Amygdala (tissue), 56 donors: ENCODE measurements around the gene THY1.
A peak's percentile ranks its signal among the peaks of the same experiment; 100 is the strongest.
"Not testable (repeated sequence)": the region's sequence is repeated elsewhere in the genome, so short reads cannot be mapped to it uniquely, and the experiment has no call there.

ENCODE experiments used
- DNase-seq, 56 donors: peaks; one replicate each; lab custom pipeline; 2025; lab: John Stamatoyannopoulos, UW

The THY1 gene

DNA sequence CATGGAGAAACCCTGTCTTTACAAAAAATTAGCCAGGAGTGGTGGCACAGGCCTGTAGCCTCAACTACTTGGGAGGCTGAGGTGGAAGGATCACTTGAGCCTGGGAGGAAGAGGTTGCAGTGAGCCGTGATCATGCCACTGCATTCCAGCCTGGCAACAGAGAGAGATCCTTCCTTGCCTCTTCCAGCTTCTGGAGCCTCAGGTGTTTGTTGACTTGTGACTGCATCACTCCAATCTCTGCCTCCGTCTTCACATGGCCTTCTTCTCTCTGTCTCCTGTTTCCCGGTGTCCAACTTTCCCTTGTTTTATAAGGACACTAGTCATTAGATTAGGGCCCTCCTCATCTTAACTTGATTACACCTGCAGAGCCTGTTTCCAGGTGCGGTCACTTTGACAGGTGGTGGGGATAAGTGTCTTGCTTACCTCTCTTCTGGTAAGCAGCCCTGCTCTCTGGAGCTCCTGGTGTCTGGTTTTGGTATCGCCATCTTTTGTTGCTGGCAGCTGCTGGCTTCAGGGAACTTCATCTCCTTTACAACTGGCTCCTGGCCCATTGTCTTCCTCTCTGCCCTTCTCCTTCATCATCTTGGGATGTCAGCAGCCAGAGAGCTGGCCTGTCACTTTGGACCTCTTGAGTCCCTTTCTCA, 33.2 kb downstream of the THY1 start:
- DNase-seq: no peak

DNA sequence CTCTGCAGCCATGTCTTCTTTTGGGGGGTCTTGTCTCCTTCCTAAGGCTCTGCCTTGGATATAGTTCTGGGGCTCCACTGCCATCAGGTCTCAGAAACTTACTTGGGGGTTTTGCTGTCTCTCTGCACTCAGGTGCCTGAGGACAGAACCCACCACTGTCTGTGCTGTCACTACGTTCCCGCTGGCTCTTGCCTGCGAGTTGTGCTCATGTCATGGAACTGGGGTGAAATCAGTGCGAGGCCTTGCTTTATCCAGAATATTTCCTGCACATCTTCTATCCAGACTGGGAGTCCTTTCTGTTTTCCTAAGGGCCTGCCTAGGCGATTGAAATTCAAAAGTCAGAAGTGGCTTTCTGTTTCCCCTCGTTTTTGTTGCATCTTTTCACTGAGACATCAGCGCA, 34.9 kb downstream of the THY1 start:
- DNase-seq: no peak

DNA sequence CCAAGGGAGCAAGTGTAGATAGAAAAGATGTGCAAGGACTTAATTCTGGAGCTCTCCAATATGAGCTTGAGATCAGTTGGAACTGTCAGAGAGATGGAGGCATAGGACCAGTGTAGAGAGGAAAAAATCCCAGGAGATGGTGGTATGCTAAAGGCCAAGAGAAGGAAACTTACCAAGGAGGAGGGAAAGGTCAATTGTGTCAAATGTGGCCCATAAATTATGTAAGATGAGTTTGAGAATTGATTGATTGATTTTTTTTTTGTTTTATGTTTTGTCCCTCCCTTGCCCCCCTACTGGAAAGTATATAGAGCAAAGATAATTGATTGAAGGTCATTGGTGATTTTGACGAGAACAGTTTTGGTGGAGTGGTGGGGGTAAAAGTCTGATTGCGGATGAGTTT, 38.6 kb downstream of the THY1 start:
- no peak for DNase-seq

DNA sequence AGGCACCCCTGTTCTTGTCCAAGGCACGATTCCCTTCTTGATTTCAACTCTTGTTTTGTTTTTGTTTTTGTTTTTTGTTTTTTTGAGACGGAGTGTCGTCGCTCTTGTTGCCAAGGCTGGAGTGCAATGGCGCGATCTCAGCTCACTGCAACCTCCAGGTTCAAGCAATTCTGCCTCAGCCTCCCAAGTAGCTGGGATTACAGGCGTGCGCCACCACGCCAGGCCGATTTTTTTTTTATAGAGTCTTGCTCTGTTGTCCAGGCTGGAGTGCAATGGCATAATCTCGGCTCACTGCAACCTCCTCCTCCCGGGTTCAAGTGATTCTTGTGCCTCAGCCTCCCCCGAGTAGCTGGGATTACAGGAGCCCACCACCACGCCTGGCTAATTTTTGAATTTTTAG, 40.5 kb downstream of the THY1 start:
- DNase-seq: not testable (repeated sequence)

DNA sequence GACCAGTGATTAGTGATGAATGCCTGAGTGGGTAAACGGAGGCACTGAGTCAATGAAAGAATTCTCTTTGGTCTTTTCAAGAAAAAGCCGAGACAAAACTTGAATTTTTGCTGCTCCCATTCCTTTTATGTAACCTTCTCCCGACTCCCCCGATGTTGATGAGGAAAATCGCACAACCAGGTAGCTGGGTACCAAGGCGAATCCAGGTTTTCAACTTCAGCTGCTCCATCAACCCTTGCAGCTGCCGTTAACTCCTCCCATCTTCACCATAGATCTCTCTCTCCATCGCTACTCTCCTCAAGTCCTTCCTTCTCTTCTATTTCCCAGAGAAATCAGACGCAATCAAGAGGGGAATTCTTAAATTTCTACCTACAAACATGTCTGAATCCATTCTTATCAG, 40.9 kb downstream of the THY1 start:
- DNase-seq: no peak

DNA sequence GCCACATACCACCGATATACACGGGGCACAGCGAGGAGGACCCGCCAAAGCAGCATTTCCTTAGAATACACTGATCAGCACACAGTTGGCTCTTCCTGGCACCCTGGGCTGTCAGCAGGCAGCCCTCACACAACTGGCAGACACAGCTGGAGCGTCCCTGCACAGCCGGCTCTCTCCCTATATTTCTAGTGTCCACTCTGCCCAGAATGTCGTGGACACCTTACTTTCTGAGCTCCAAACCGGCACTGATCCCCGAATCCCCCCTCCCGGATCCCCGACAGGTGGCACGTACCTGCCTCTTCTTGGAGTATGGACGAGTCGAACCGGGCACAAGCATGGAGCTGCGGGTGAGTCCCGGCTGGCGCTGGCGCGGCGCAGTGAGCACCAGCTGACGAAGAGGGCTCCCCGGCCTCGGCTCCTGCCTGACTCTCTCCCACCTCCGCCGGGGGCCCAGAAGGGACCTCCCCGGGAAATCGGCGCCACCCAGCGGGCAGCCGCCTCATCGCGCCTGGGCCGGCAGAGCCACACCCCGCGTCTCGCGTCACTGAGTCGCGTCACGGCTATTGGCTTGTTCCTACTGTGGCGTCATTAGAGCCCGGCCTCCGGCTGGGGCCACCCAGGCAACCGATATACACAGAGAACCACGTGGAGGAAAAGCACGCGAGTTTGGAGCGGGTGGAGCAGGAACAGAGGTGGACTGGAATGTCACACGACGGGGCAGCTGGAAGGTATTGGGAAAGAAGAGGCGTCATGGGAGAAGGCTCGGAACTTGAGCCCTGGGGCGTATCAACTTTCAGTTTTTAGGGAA, 41.6 kb downstream of the THY1 start, which contains the start of gene USP2:
USP2 (minus strand) TSS at position 510 of the 808 bp plus-strand sequence. CDS start 8,210 bp downstream, outside the sequence.
- peak in 55 of 56 donors; percentile 81 to 99 (median 96) for DNase-seq

DNA sequence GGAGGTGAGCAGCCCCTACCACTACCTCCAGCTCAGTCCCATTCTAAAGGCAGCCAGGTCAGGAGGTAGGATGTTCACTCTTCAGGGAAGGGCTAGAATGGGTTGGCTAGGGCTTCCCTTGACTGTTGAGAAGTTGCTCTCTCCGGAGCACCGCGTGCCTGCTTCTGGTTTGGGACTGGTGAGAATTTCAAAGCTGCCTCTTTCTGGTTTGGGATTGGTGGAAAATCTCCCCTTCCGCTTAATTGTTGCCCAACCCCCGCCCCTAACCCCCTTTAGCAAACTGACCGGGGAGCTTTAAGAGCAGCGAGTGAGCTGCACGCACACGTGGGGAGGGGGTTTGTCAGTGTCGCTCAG, 42.2 kb downstream of the THY1 start:
- DNase-seq: no peak

DNA sequence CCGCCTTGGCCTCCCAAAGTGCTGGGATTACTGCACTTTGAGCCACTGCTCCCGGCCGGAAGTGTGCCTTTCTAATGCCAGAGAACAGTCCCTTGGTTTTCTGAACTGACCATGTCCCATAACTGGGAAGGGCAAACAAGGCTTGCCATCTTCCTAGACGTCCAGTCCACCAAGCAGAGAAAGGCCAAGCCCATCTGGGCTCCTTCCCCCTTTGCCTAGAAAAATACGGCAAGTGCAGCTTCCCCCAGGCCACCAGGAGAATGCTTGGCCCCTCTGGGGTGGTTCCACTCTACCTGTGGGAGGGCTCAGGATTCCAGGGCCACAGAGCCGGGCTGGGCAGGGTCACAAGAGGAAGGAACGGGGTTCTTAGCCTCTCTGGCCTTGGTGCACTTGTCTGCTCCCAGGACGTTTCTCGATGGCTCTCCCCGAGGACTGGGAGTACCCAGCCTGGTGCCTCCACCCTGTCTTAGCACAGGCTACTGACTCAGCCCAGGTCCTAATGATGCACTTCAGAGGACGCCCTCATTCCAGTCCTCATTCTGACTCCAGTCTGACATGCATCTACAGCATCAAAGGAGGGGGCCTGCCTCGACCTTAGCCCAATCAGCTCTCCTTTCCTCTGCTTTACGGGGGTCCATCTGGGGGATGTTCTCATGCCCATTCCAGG, 42.7 kb downstream of the THY1 start:
- DNase-seq: no peak

DNA sequence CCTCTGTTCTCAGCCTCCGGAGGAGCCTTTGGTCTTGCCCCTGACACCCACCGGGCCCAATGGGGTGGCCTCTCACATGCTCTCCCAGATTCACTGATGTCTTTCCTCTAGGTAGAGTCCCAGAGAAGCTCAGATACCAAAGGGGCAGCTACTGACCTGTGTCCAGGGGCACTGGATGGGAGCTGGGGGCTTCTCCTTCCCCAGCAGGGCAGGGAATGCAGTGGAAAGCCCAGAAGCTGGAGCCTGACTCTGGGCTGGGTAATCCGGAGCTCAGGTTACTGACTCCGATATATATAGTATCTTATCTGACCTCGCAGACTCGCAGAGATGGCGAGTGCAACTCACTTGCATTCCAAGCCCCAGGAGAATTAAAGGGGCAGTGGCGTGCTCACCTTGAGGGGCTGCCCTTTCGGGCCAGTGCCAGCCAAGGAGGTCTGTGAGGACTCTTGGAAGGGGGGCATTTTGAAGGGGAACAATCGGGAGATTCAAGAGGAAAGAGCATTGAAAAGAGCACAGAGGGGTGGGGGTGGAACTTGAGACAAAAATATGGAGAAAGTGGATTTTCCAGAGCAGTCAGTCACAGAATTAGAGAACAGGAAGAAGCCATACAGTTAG, 44.0 kb downstream of the THY1 start:
- no peak for DNase-seq

DNA sequence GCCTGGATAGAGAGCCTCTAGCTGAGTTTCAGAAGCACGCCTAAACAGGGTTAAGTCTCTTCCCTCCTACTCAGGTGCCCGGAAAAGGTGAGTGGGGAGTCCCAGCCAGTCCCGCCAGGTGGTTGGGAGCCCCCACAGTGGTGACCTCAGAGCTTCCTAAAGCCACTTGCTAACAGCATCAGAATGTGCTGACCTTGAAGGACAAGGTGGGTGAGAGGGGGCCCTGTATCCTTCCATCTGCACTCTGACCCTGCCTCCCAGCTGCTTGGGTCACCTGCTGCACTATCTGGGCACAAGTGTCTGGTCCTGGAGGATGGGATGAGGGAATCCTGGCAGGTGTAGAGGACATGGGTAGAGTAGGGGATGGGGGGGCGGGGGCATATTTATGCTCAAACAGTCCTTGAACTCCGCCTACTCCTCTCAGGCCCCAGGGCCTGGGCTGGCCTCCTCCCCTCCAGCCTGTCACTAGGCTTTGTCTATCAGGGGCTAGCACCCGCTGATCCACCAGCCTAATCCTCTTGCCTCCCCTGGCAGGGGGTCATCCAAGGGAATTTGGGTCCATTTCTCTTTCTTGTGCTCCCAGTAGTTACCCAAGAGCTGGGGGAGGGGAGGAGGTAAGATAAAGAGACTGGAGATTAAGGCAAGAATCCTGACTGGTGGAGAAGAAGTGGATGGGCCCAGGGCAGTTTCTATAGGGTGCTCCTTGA, 44.9 kb downstream of the THY1 start:
- DNase-seq: no peak

DNA sequence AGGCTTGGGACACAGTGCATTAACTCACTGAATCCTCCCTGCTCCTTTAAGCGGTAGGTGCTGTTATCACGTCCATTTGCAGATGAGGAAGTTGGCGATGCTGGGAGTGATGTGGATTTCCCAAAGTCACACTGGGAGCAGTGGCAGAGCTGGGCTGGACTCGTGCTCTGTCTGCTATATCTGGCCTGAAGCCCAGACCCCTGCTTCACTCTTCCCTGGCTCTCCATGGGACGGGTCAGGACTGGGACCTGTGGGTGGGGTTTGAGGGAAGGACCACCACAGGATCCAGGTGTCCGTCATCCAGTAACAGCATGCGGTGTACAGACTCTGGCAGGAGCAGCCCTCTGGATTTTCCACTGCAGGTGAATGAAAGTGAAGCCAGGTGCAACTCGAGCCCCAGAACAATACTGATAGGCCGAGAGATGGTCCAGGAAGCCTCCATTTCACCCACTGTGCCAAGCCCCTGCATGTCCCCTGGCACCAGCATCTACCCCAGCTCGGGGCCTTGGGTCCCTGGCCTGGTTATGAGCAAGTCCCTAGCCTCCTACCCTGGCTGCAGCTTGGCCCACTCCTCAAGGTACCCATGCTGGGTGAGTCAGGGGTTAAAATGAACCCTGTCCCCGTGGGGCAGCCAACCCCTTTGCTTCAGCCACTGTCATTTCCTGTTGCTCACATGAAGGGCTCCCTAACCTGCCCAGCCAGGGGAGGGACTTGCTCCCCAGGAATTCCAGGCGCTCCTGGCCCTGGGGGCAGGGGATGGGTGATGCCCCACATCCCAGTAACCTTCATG, 45.7 kb downstream of the THY1 start:
- peak in 1 of 56 donors; percentile 42 for DNase-seq

DNA sequence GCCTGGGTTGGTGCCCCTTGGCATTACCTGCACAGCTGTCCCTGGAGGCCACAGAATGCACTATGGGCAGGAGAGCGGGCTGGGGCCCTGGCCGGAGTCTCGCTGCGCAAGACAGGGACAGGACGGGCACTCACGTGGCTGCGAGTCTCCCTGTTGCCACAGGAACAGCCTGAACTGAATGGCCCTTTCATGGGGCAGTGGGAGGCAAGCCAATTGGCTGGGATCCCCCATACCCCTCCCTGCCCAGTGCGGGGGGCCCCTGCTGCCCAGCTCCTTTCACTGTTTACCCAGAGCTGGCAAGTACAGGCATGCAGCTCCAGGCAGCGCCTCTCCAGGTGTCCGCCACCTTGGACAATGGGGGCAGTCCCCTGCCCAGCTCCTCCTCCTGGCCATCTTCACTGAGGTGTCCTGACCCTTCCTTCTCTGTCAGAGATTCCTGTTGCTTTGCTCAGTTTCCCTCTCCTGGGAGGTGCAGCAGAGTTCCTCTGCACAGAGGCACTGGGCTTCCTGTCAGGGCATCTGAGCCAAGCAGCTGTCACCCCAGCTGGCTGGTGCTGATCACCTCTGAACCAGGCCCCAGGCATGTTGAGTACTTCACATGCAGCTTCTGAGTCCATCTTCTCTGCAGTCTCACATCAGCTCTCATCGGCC, 46.6 kb downstream of the THY1 start:
- DNase-seq: peak in 55 of 56 donors; percentile 68 to 97 (median 91)

DNA sequence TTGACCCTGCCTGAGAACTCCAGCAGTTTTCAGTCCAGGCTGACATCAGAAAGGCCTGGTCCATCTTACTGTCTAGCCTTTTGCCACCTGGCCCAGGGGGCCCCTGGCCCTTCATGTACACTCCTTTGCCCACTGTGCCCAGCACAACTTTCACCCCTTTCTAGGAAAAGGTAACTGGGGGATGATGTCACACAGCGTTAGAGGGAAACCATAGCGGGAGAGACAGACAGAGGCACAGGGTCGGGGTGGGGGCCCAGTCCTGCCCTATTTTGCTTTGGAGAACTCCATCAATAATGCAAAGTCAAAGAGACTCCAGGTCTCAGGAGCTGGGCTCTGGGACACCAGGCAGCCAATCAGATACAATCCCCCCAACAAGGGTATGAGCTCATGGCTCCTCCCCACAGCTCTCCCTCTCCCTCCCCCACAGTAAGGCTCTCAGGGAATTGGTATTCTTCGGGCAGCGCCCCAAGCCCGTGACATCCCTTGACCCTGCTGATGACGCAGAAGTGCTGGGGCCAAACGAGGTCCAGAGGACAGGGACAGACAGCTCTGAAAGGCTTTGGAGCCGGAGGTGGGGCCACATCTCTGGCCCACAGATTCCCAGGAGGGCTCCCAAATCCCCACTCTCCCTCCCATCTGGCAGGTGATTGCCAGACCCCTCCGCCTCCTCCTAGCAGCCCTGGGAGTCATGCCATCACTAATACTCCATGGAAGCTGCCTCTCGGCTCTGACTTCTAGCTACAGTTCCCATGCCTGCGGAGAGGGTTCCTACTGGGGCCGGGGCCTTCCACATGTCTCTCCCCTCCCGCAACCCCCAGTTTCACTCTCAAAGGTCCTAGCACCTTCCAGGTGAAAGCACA, 47.4 kb downstream of the THY1 start:
- DNase-seq: peak in 50 of 56 donors; percentile 56 to 92 (median 79)

DNA sequence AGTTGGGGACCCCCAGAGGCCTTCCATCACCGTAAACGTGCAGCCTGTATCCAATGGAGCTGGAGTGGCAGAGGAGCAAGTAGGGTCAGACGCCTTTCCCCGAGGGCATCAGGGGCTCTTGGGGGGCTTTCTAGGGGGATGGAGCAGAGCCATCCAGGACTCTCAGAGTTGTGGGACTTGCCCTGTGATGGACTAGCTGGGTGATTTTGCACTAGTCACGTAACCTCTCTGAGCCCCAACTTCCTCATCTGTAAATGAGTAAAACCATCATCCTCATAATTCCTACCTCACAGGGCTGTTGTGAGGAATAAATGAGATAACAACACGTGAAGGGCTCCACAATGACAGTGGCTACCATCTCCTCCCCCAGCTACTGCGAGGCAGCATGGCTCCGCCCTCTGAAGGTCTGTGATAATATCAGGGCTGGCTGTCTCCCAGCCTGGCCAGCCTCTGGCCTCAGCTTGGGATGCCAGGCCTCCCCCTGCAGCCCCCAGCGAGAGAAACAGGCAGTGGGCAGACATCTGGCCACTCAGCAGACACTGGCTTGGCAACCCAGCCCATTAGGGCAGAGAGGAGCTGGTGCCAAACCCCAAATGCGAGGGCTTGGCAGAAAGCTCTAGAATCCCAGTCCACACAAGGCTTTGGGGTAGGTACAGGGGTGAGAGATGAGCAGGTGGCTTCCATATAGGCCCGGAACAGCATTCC, 48.2 kb downstream of the THY1 start:
- peak in 34 of 56 donors; percentile 43 to 84 (median 70) for DNase-seq

DNA sequence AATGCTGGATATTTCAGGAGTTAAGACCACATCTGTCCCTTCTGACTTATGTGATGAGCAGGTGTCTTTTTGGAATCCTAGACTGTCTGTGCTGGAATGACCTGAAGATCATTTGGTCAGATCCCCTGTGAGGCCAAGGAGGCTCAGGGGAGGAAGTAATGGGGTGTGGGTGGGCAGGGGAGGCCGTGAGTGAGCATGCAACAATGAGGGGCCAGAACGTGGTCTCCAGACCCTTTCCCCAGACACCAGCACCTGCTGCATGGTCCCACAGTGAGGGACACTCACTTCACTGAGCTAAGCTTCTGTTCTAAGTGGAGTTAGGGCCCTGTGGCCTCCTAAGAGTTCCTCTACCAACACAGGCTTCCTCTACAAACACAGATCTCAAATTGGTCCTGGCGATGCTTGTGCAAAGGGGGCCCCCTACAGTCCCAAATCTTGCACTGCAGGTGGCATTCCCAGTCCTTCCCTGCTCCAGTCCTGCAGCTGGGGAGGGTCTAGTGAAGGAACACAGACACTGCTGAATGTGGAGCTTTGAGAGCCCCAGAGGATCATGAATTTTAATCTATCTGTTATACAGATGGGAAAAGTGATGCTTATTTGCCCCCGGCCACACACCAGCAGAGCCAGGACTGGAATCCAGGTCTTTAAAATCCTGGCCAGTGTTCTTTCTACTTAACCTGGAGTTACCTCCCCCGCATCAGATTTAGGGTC, 48.9 kb downstream of the THY1 start:
- peak in 49 of 56 donors; percentile 37 to 91 (median 72) for DNase-seq

DNA sequence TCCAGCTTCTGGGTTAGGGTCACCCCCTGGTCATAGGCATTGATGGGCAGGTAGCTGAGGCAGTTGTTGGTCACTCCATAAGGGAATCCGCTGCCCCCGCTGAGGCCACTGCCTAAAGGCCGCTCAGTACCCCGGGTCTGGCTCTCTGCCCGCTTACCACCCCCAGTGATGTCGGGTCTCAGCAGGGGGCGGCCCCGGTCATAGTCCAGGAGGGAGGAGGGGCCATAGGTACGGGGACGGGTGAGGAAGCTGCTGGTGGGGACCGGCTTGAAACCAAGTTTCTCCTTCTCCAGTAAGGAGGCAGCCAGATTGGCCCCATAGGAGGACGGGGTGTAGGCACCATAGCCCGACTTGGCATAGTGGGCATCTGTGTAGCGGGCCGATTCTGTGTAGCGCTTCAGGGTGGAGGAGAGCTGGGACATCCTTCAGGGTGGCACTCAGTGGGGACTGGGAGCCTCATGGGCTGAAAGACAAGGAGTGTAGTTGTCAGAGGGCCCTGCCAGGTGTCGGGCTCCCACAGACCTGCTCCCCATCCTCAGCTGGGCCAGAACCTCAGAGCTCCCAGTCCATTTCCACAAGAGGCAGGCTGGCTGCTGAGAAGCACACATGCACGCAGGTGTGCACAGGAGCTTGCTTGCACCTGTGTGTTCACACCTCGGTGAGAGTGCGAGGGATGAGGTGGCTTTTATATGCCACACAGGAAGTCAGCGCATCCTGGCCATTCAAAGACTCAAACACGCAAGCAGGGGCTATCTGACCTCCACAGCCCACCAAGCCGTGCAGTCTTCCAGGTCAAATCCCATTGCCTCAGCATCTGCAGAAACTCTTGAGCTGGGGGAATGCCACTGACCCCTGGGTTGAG, 49.7 kb downstream of the THY1 start:
- no peak for DNase-seq
